Posterior vena cava (tissue), 2 donors: Measurements from ENCODE around the gene LCLAT1. TPM values are rescaled to one million over a fixed set of nuclear protein-coding genes. Genes with fewer than 3 reads are reported as not detected.

ENCODE experiments used
- DNase-seq: peaks from one replicate; pipeline ENCODE4 v3.0.0-alpha.2; 2020; ENCODE audit warnings: low spot score
- intact Hi-C, 2 donors: fragments of 100-400 bp; cut with DNase I; formaldehyde crosslinking; loops; one replicate each; pipeline versions ENCODE4 v1.14.1 to v1.14.2; 2022 to 2023
- total RNA-seq, 2 donors: library from RNA; stranded (reverse); fragmentation: NEBNext Ultra II Directional; extraction: Animal tissue kit (Norgen Biotek cat#: 25700); gene quantifications; one replicate each; pipeline ENCODE4 v1.2.1, GENCODE V29; 2021
- donor health status: DM: yes; HTN: yes; CAD: no.
- donor health status: DM: yes; HTN: yes; CAD: no.

LCLAT1 gene
- total RNA-seq, 2 donors from 2014 or later: 22.3 to 43.3 TPM

GRCh38 chr2:30548386-30548785 is 101.3 kb downstream of the LCLAT1 start:
- intact Hi-C loops: no loop called here

DNA sequence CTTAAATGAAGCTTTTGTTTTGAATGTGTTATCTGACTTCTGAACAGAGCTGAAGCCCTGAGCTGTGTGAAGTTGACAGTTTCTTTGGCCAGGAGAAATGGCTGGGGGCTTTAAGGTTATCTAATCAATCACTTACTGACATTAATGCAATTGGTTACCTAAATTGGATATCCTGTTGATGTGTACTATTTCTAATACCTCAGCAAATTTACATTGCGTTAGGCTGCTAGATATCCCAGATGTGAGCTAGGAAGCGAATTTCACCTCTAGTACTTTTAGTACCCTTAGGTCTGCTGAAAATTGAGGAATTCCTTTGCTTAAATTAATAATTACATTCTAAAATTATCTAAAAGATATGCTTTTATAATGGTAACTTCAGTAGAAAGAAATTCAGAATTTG is 102.0 kb downstream of the LCLAT1 start:
- intact Hi-C loops: no loop called here
- no peak for DNase-seq

More at GRCh38 chr2:30548386-30548785, 101.3 kb downstream of the LCLAT1 start:
- no peak for DNase-seq

GRCh38 chr2:30559544-30560275 is 112.7 kb downstream of the LCLAT1 start:
- intact Hi-C loops: loop anchor here in 1 of 2 donors (10.0 kb wide), 1 partner anchor 725 kb away; no protein-coding TSS in a partner anchor
- no peak for DNase-seq

- no peak for DNase-seq
- intact Hi-C loops: no loop called here
Observed at GRCh38 chr2:30561349-30561748, 114.3 kb downstream of the LCLAT1 start.

DNA sequence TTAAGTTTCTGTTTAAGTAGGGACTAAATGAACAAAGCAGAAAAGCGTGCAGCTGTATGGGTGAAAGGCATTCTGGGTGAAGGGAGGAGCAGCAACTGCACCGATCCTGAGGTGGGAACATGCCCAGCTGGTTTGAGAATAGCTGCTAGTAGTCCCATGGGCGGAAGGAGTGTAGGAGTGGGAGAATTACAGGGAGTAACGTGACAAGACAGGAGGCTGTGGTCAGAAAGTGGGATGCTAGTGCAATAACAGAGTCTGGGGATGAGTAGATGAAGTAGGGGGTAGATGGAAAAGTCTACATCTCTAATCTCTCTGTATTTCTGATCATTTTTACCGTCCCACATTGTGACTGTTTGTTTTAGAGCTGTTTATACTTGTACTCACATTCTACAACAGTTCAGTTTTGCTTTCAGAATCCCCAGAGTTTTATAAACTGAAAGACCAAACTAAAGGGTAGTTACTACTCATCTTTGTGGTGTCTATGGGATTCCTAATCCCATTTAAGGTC is 118.9 kb downstream of the LCLAT1 start:
- no peak for DNase-seq

DNA sequence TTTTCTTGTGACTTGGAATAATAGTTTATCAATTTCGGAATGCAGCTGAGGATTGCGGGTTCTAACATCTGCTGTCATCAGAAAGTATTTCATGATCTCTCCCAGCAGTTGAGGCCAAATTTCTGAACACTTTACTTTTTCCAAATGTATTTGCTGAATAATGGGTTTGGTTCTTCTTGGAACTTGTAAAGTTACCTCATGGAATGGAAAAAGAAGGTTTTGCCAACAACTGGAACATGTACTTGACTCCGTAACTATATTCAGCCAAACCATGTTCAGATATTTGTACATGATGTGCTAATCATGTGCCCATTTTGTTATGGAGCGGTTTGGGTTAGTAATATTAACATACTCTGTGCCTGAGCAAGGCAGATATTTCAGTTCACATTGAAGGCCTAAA is 119.6 kb downstream of the LCLAT1 start:
- intact Hi-C loops: no loop called here
- DNase-seq: no peak

More for the DNA sequence above, 118.9 kb downstream of the LCLAT1 start:
- intact Hi-C loops: no loop called here

- DNase-seq: no peak
- intact Hi-C loops: no loop called here
Observed at GRCh38 chr2:30567317-30567716, 120.3 kb downstream of the LCLAT1 start.

GRCh38 chr2:30569946-30570345 is 122.9 kb downstream of the LCLAT1 start:
- intact Hi-C loops: no loop called here
- DNase-seq: no peak

- intact Hi-C loops: no loop called here
- no peak for DNase-seq
Observed at GRCh38 chr2:30577151-30577550, 130.1 kb downstream of the LCLAT1 start.

- intact Hi-C loops: no loop called here
Observed at GRCh38 chr2:30580391-30580790, 133.3 kb downstream of the LCLAT1 start.

GRCh38 chr2:30582521-30582920 is 135.5 kb downstream of the LCLAT1 start:
- intact Hi-C loops: no loop called here
- no peak for DNase-seq

More at GRCh38 chr2:30580391-30580790, 133.3 kb downstream of the LCLAT1 start:
- DNase-seq: no peak

- DNase-seq: no peak
- intact Hi-C loops: no loop called here
Observed at GRCh38 chr2:30583204-30583749, 136.2 kb downstream of the LCLAT1 start.

GRCh38 chr2:30584116-30584515 is 137.1 kb downstream of the LCLAT1 start:
- no peak for DNase-seq
- intact Hi-C loops: no loop called here

DNA sequence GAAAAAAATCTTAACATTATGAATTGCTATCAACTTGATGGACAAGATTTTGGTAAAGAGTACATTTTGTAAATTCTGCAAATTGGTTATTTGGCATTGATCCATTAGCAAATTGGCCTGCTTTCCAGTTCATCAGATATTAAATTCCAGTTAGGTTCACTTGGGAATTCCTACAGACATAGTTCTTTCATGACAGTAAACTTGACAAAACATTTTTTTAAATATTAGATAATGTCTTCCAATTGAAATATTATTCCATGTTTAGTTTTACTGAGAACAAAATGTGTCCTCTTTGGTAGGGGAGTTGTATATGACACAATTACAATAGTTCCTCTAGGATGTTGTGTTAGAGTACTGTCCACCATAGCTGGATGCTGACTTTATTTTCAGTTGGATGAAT is 141.9 kb downstream of the LCLAT1 start:
- intact Hi-C loops: no loop called here
- DNase-seq: no peak

DNA sequence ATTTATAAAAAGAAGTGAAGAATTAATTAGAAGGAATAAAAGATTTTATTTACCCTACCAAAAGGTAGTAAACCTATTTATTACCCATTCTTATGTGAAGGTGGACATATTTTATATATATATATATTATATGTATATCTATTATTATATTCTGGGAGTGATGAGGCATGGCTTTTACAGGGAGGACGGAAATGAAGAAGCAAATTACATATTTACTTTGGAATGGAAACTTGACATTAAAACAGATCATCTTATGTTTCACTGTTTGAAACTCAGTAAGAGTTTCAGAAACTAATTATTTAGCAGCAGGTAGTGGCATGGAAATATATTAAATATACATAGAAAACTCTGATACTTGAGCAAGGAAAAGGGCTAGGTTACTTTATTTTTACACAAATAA is 143.4 kb downstream of the LCLAT1 start:
- intact Hi-C loops: no loop called here
- DNase-seq: no peak

DNA sequence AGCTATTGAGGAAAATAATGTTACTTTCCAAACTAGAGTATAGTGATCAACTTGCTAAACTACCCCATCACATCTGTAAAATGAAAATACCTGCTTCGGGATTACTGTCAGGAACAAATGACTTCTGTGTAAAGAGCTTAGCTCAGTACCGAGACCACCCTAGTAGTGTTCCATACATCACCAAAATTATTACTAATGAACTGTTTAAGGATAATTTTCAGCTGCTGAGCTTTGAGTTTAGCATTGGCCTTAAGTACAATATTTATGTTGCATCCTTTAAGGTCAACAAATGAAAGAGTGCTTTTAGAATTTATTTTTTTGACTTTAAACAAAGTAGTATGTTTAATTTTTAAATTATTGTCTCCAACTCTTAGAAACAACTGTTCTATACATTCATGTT is 144.1 kb downstream of the LCLAT1 start:
- no peak for DNase-seq
- intact Hi-C loops: no loop called here

DNA sequence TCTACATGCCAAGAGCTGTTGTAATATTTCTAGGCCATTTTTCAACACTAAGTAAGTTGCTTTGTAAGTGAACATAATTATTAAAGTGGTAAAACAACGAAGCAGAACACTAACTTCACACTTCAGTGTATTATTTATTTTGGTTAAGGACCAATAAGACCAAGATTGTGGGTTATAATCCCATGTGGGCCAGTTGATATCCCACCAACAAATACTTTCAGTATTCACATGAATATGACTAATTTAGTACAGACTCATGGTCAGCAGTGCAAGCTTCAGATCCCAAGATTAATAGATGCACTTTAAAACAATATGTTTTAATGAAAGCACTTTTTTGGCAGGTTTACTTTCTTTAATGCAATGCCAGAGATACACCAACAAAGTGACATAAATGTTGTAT is 154.3 kb downstream of the LCLAT1 start:
- no peak for DNase-seq
- intact Hi-C loops: no loop called here

GRCh38 chr2:30605197-30605596 is 158.2 kb downstream of the LCLAT1 start:
- no peak for DNase-seq
- intact Hi-C loops: no loop called here

- intact Hi-C loops: no loop called here
- DNase-seq: no peak
Observed at GRCh38 chr2:30608643-30609042, 161.6 kb downstream of the LCLAT1 start.

DNA sequence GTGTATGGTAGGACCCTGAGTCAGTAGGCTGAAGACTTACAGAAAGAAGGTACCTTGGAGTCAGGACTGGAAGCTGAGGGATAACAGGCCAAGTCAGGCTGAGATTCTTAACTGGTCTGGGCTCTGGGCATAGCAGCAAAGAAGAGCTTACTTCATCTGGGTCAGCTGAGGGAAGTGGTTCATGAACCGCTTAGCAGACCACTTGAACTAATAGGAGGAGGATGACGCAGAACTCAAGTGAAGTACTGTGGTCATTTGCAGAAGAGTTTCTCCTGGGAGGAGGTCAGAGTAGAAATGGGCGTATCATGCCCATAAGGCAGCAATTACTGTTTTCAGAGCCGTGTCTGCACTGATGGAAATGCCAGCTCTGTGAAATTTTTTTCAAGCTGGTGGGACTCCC is 164.5 kb downstream of the LCLAT1 start:
- intact Hi-C loops: no loop called here
- no peak for DNase-seq

GRCh38 chr2:30612371-30612770 is 165.3 kb downstream of the LCLAT1 start:
- no peak for DNase-seq
- intact Hi-C loops: no loop called here
